ENCODE measurements around the gene CPA2. TPM values are rescaled to one million over a fixed set of nuclear protein-coding genes. Genes with fewer than 3 reads are reported as not detected.

CPA2 gene
- polyA plus RNA-seq, 1 experiment: 0.05 TPM

GRCh38 chr7:130322615-130323014, 56.0 kb downstream of the CPA2 start:
- CTCF ChIA-PET: no interaction called here

DNA sequence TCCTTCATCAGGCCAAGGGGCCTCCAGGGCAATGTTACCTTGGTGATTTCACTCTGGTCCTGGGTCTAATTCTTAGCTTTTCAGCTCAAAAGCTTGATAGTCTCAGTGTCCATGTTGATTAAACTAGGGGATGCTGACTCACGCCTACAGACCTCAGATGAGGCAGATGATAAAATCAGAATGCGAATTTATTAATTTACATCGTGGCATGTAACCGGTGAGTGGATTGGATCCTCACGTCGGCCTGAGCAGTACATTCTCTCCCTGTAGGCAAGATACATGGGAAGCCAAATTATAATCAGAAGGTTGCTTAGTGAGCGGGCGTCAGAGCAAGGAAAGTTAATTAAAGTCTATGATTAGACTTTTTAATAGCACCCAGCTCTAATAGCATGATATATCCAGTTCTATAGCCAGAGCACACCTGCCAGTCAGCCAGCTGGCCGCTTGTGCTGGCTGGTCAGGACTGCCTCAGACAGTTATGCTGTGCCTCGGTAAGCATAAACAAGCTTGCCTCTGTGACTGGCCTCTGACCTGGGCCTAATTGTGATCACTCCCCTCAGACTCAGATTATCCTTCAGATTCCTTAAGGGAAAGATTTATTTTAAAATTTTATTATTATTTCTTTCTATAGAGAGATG, 57.8 kb downstream of the CPA2 start:
- no peak for DNase-seq (ENCODE audit: low read depth, low spot score)
- TF ChIP-seq, protein P1, sequence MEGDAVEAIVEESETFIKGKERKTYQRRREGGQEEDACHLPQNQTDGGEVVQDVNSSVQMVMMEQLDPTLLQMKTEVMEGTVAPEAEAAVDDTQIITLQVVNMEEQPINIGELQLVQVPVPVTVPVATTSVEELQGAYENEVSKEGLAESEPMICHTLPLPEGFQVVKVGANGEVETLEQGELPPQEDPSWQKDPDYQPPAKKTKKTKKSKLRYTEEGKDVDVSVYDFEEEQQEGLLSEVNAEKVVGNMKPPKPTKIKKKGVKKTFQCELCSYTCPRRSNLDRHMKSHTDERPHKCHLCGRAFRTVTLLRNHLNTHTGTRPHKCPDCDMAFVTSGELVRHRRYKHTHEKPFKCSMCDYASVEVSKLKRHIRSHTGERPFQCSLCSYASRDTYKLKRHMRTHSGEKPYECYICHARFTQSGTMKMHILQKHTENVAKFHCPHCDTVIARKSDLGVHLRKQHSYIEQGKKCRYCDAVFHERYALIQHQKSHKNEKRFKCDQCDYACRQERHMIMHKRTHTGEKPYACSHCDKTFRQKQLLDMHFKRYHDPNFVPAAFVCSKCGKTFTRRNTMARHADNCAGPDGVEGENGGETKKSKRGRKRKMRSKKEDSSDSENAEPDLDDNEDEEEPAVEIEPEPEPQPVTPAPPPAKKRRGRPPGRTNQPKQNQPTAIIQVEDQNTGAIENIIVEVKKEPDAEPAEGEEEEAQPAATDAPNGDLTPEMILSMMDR (IDR thresholded peaks at IDR 0.05; ENCODE audit: low read depth, low read length): no peak
- no peaks in the 10 kb centered on the region for H3K27me3 ChIP-seq (ENCODE audit: control insufficient read depth, insufficient read depth, low read length)
- ChIA-PET CTCF (interaction anchor here (0.7 kb wide), 1 partner anchor 253 kb away, joined by 3 read pairs; no protein-coding TSS in a partner anchor), POLR2A (no interaction called here)
- H3K9me3 ChIP-seq (ENCODE audit: control insufficient read depth, insufficient read depth, low read length): no peaks in the 10 kb centered on the region
- no peak overlapping the region for H3K27ac ChIP-seq (ENCODE audit: low read depth, low read length)
- no peak overlapping the region for H3K4me3 ChIP-seq (ENCODE audit: low read depth, low read length)

More at GRCh38 chr7:130322615-130323014, 56.0 kb downstream of the CPA2 start:
- no peaks in the 10 kb centered on the region for H3K27me3 ChIP-seq (ENCODE audit: control insufficient read depth, insufficient read depth, low read length)
- TF ChIP-seq, protein P1 (IDR thresholded peaks at IDR 0.05; ENCODE audit: low read depth, low read length): no peak
- H3K9me3 ChIP-seq (ENCODE audit: control insufficient read depth, insufficient read depth, low read length): no peaks in the 10 kb centered on the region
- no peak overlapping the region for H3K4me3 ChIP-seq (ENCODE audit: low read depth, low read length)
- DNase-seq (ENCODE audit: low read depth, low spot score): no peak
- POLR2A ChIA-PET: no interaction called here
- no peak overlapping the region for H3K27ac ChIP-seq (ENCODE audit: low read depth, low read length)

DNA sequence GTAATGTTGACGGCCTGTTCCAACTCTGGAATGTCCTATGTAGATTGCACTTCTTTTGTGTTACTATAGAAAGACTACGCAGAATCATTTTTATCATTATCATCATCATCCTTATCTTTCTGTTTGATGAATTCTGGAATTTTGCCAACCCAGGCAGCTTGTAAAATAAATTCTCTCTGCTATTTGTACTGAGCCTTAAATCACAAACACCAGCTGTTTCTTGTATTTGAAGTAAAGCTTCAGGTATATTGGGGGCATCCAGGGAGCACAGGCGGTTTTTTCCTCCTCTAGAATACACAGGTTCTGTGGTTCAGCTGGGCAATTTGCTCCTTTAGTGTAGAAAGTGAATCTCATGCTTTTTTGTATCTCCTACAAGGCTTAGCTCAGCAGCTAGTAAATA, 63.0 kb downstream of the CPA2 start:
- Histone ChIP-seq H3K27me3 (ENCODE audit: control insufficient read depth, insufficient read depth, low read length) (peaks cover 4% of the 10 kb centered on the region), H3K4me3 (ENCODE audit: low read depth, low read length) (no peak overlapping the region), H3K9me3 (ENCODE audit: control insufficient read depth, insufficient read depth, low read length) (no peaks in the 10 kb centered on the region), H3K27ac (ENCODE audit: low read depth, low read length) (no peak overlapping the region)
- CTCF ChIA-PET: interaction anchor here (0.6 kb wide), 1 partner anchor 145 kb away, joined by 4 read pairs; no protein-coding TSS in a partner anchor
- TF ChIP-seq, protein P1 (IDR thresholded peaks at IDR 0.05; ENCODE audit: low read depth, low read length): no peak
- POLR2A ChIA-PET: no interaction called here
- no peak for DNase-seq (ENCODE audit: low read depth, low spot score)

GRCh38 chr7:130332259-130333053, 65.8 kb downstream of the CPA2 start:
- ChIA-PET POLR2A (interaction anchor here (0.6 kb wide), 1 partner anchor 59 kb away, joined by 7 read pairs; no protein-coding TSS in a partner anchor), CTCF (no interaction called here)
- peaks cover 4% of the 10 kb centered on the region for H3K27me3 ChIP-seq (ENCODE audit: control insufficient read depth, insufficient read depth, low read length)
- no peaks in the 10 kb centered on the region for H3K9me3 ChIP-seq (ENCODE audit: control insufficient read depth, insufficient read depth, low read length)
- H3K27ac ChIP-seq (ENCODE audit: low read depth, low read length): no peak overlapping the region
- TF ChIP-seq, protein P1 (IDR thresholded peaks at IDR 0.05; ENCODE audit: low read depth, low read length): no peak
- H3K4me3 ChIP-seq (ENCODE audit: low read depth, low read length): no peak overlapping the region
- no peak for DNase-seq (ENCODE audit: low read depth, low spot score)

DNA sequence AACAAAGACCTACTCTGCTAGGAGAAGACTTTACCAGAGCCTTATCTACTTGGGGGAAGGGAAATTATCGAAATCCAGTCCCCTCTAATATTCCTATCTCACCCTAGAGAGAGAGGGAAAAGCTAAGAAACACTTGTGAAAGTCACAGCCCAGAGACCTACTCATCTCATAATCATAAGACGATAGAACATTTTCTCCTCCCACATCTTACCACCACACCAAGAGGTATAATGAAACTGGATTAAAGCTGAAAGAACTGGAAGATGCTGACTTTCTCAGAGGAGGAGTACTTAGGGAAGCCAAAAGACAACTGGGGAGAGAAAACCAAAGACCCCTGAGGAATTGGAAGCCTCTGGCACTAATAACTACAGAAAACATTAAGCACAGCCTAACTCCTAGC, 67.2 kb downstream of the CPA2 start:
- H3K4me3 ChIP-seq (ENCODE audit: low read depth, low read length): no peak overlapping the region
- CTCF ChIA-PET: no interaction called here
- no peak for DNase-seq (ENCODE audit: low read depth, low spot score)

More for the DNA sequence above, 67.2 kb downstream of the CPA2 start:
- TF ChIP-seq, protein P1 (IDR thresholded peaks at IDR 0.05; ENCODE audit: low read depth, low read length): no peak
- Histone ChIP-seq H3K27me3 (ENCODE audit: control insufficient read depth, insufficient read depth, low read length) (peaks cover 4% of the 10 kb centered on the region), H3K27ac (ENCODE audit: low read depth, low read length) (no peak overlapping the region), H3K9me3 (ENCODE audit: control insufficient read depth, insufficient read depth, low read length) (no peaks in the 10 kb centered on the region)
- POLR2A ChIA-PET: no interaction called here
